Uterus (tissue), 2 donors: ENCODE measurements around the gene NELL2.

ENCODE experiments used
- POLR2A ChIP-seq, 2 donors: fragments of 450-650 bp; IDR thresholded peaks; one replicate each; pipeline ENCODE4 v1.6.1; 2016; ENCODE audit warnings: antibody characterized with exemption in 2 of 2, mild to moderate bottlenecking in 1 of 2, moderate library complexity in 1 of 2
- TF ChIP-seq, protein P1 (sequence below), 4 experiments: fragments of 200-600 bp in 2 of 4; fragments of 450-650 bp in 2 of 4; sonication (generic) in 2 of 4; IDR thresholded peaks; one replicate each; pipeline ENCODE4 v1.5.1; 2016 to 2019; ENCODE audit warnings: antibody characterized with exemption in 4 of 4, mild to moderate bottlenecking in 2 of 4, moderate library complexity in 1 of 4

DNA sequence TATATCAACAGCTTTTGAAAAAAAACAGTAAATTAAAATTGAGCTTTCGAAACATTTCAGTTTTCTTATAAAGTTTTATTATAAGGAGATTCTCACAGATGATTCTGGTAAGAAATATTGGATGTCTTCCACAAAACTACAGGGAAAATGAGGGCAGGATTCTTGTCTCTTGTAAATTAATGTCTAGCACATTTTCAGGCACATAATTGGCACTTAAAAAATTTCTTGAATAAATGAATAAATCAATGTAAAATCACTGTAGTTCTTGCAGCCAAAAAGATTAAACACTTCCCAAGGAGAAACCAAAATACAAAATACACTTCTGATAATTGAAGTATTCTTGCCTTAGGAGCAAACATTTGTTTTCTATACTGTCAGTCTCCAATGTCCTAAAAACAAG lies 164.4 kb downstream of the NELL2 start:
- TF ChIP-seq, protein P1, sequence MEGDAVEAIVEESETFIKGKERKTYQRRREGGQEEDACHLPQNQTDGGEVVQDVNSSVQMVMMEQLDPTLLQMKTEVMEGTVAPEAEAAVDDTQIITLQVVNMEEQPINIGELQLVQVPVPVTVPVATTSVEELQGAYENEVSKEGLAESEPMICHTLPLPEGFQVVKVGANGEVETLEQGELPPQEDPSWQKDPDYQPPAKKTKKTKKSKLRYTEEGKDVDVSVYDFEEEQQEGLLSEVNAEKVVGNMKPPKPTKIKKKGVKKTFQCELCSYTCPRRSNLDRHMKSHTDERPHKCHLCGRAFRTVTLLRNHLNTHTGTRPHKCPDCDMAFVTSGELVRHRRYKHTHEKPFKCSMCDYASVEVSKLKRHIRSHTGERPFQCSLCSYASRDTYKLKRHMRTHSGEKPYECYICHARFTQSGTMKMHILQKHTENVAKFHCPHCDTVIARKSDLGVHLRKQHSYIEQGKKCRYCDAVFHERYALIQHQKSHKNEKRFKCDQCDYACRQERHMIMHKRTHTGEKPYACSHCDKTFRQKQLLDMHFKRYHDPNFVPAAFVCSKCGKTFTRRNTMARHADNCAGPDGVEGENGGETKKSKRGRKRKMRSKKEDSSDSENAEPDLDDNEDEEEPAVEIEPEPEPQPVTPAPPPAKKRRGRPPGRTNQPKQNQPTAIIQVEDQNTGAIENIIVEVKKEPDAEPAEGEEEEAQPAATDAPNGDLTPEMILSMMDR (IDR thresholded peaks at IDR 0.05), result no peak
- no peak for TF ChIP-seq POLR2A (IDR thresholded peaks at IDR 0.05)
